HT-29 (cell line): ENCODE data around the gene TBC1D4. TPM values are rescaled to one million over a fixed set of nuclear protein-coding genes. Genes with fewer than 3 reads are reported as not detected.

ENCODE experiments used
- DNase-seq: peaks from one replicate; pipeline ENCODE4 v3.0.0-alpha.2; 2015; ENCODE audit warnings: low spot score
- total RNA-seq: library from RNA; depleted of rRNA; stranded (reverse); fragments of >200 nt; shearing (Covaris generic); gene quantifications from 2 replicates; pipeline ENCODE4 v1.2.3, GENCODE V29; 2014

Gene TBC1D4
- total RNA-seq, 1 experiment from 2014 or later: 29.0 TPM

GRCh38 chr13:75418997-75419396 is 63.0 kb downstream of the TBC1D4 start:
- DNase-seq: no peak

GRCh38 chr13:75418186-75418843 is 63.7 kb downstream of the TBC1D4 start:
- no peak for DNase-seq

GRCh38 chr13:75417656-75418055 is 64.3 kb downstream of the TBC1D4 start:
- DNase-seq: peak; percentile 43

GRCh38 chr13:75417012-75417384 is 65.0 kb downstream of the TBC1D4 start:
- DNase-seq: no peak

- DNase-seq: no peak
Measured at GRCh38 chr13:75416327-75417011, 65.5 kb downstream of the TBC1D4 start.

GRCh38 chr13:75415694-75416093 is 66.3 kb downstream of the TBC1D4 start:
- no peak for DNase-seq

GRCh38 chr13:75415171-75415570 is 66.8 kb downstream of the TBC1D4 start:
- no peak for DNase-seq

- DNase-seq: no peak
Measured at GRCh38 chr13:75414036-75414827, 67.7 kb downstream of the TBC1D4 start.

GRCh38 chr13:75411924-75412537 is 69.9 kb downstream of the TBC1D4 start:
- DNase-seq: no peak

GRCh38 chr13:75410207-75410606 is 71.8 kb downstream of the TBC1D4 start:
- DNase-seq: no peak

GRCh38 chr13:75407998-75408397 is 74.0 kb downstream of the TBC1D4 start:
- no peak for DNase-seq

- no peak for DNase-seq
Measured at GRCh38 chr13:75407473-75407872, 74.5 kb downstream of the TBC1D4 start.

GRCh38 chr13:75405976-75406703 is 75.8 kb downstream of the TBC1D4 start:
- no peak for DNase-seq

- DNase-seq: no peak
Measured at GRCh38 chr13:75404726-75405125, 77.2 kb downstream of the TBC1D4 start.

- DNase-seq: no peak
Measured at GRCh38 chr13:75402787-75403186, 79.2 kb downstream of the TBC1D4 start.

GRCh38 chr13:75400775-75401174 is 81.2 kb downstream of the TBC1D4 start:
- DNase-seq: no peak

- no peak for DNase-seq
Measured at GRCh38 chr13:75399879-75400217, 82.1 kb downstream of the TBC1D4 start.

GRCh38 chr13:75399168-75399878 is 82.6 kb downstream of the TBC1D4 start:
- DNase-seq: no peak

GRCh38 chr13:75398072-75398471 is 83.9 kb downstream of the TBC1D4 start:
- DNase-seq: no peak

- no peak for DNase-seq
Measured at GRCh38 chr13:75395901-75396300, 86.1 kb downstream of the TBC1D4 start.

GRCh38 chr13:75395066-75395465 is 86.9 kb downstream of the TBC1D4 start:
- no peak for DNase-seq
